H1 (cell line): ENCODE data around the gene IRF4. TPM values are rescaled to one million over a fixed set of nuclear protein-coding genes. Genes with fewer than 3 reads are reported as not detected.

Experiments
- CTCF ChIA-PET: fragments of 300-600 bp; sonication (Branson Sonifier 250); formaldehyde crosslinking; loops from one replicate; lab custom pipeline; 2021; ENCODE audit not compliant: partially characterized antibody; lab: Charles Lee
- POLR2A ChIA-PET: fragments of 300-600 bp; sonication (Branson Sonifier 250); formaldehyde crosslinking; loops from one replicate; lab custom pipeline; 2021; ENCODE audit warnings: inconsistent platforms; ENCODE audit not compliant: partially characterized antibody; lab: Charles Lee
- DNase-seq, 2 experiments: peaks; one replicate each; pipeline versions ENCODE4 v3.0.0 to v3.0.0-alpha.2; 2010 to 2022; ENCODE audit warnings: low spot score in 2 of 2, low read depth in 1 of 2, mixed read lengths in 1 of 2
- FAIRE-seq: peaks from 2 replicates; lab custom pipeline; 2011; peaks lifted over from hg19 to GRCh38; lab: Jason Lieb, UNC
- H2AFZ ChIP-seq: 2 replicates; pipeline ENCODE4 v1.8.1; 2012; ENCODE audit warnings: low read length, inconsistent platforms
- H2AK5ac ChIP-seq: 2 replicates; pipeline ENCODE4 v1.6.1; 2013; ENCODE audit warnings: low read depth, low read length
- H2BK120ac ChIP-seq: replicated peaks from 2 replicates; pipeline ENCODE3; 2013; ENCODE audit warnings: low read depth, low read length, inconsistent platforms
- H2BK12ac ChIP-seq: 2 replicates; pipeline ENCODE4 v1.6.1; 2013; ENCODE audit warnings: low read depth, low read length
- H2BK15ac ChIP-seq: 2 replicates; pipeline ENCODE4 v1.6.1; 2013; ENCODE audit warnings: low read length
- H2BK20ac ChIP-seq: 2 replicates; pipeline ENCODE4 v1.6.1; 2013; ENCODE audit warnings: low read length
- H2BK5ac ChIP-seq: 2 replicates; pipeline ENCODE4 v1.6.1; 2013; ENCODE audit warnings: low read depth, low read length
- H3K14ac ChIP-seq: 2 replicates; pipeline ENCODE4 v1.6.1; 2013; ENCODE audit warnings: inconsistent platforms; ENCODE audit not compliant: insufficient read length
- H3K18ac ChIP-seq: 2 replicates; pipeline ENCODE4 v1.6.1; 2013; ENCODE audit warnings: low read length; ENCODE audit errors: extremely low read depth
- H3K23ac ChIP-seq: 2 replicates; pipeline ENCODE4 v1.6.1; 2013; ENCODE audit warnings: inconsistent platforms; ENCODE audit not compliant: insufficient read length
- H3K23me2 ChIP-seq: 2 replicates; pipeline ENCODE4 v1.6.1; 2013; ENCODE audit warnings: low read depth, low read length
- H3K27ac ChIP-seq: 2 replicates; pipeline ENCODE4 v1.6.1; 2011; ENCODE audit warnings: low read depth, low read length, inconsistent platforms
- H3K27me3 ChIP-seq, 4 experiments: replicated peaks in 1 of 4; 1 replicate in 1 of 4; 2 replicates in 3 of 4; pipeline versions ENCODE4 v1.6.1 to v1.8.1; 2011 to 2013; ENCODE audit warnings: low read length in 3 of 4, mild to moderate bottlenecking in 3 of 4, inconsistent platforms in 2 of 4, mixed read lengths in 2 of 4, moderate library complexity in 1 of 4; ENCODE audit not compliant: control insufficient read depth in 3 of 4, insufficient read depth in 3 of 4; ENCODE audit errors: extremely low read depth in 1 of 4
- H3K36me3 ChIP-seq, 4 experiments: 2 replicates each; pipeline versions ENCODE4 v1.6.1 to v1.8.1; 2011 to 2013; ENCODE audit warnings: mild to moderate bottlenecking in 4 of 4, low read length in 3 of 4, moderate library complexity in 2 of 4, control low read depth in 1 of 4, inconsistent platforms in 1 of 4; ENCODE audit not compliant: insufficient read depth in 4 of 4, control insufficient read depth in 2 of 4
- H3K4ac ChIP-seq: replicated peaks from 2 replicates; pipeline ENCODE3; 2013; ENCODE audit warnings: low read length, low read depth, mixed read lengths, inconsistent platforms; ENCODE audit not compliant: insufficient read length
- H3K4me1 ChIP-seq, 4 experiments: replicated peaks in 1 of 4; 1 replicate in 1 of 4; 2 replicates in 3 of 4; pipeline versions ENCODE4 v1.6.1 to v1.8.1; 2011 to 2013; ENCODE audit warnings: low read length in 3 of 4, inconsistent platforms in 2 of 4, mixed read lengths in 1 of 4; ENCODE audit not compliant: insufficient read depth in 4 of 4, control insufficient read depth in 3 of 4
- H3K4me2 ChIP-seq, 2 experiments: 2 replicates each; pipeline versions ENCODE4 v1.6.1 to v1.8.1; 2011 to 2013; ENCODE audit warnings: low read depth in 2 of 2, low read length in 2 of 2, control low read depth in 1 of 2, inconsistent platforms in 1 of 2, mild to moderate bottlenecking in 1 of 2; ENCODE audit not compliant: insufficient read depth in 1 of 2
- H3K4me3 ChIP-seq, 4 experiments: fragments of 200-600, 300-600 bp in 1 of 4; sonication (generic), shearing (Covaris generic), sonication (Bioruptor Twin) in 1 of 4; 2 replicates each; pipeline versions ENCODE4 v1.5.1 to v1.8.1; 2011 to 2016; ENCODE audit warnings: low read length in 4 of 4, low read depth in 3 of 4, control low read depth in 2 of 4, inconsistent platforms in 2 of 4, mild to moderate bottlenecking in 2 of 4, mixed read lengths in 1 of 4, moderate library complexity in 1 of 4; ENCODE audit not compliant: insufficient read depth in 2 of 4; ENCODE audit errors: extremely low read depth in 1 of 4
- H3K56ac ChIP-seq: replicated peaks from 2 replicates; pipeline ENCODE3; 2013; ENCODE audit warnings: low read depth, mild to moderate bottlenecking, mixed read lengths, low read length, inconsistent platforms; ENCODE audit not compliant: insufficient read length
- H3K79me1 ChIP-seq: 2 replicates; pipeline ENCODE4 v1.6.1; 2013; ENCODE audit warnings: low read depth, low read length, control low read depth
- H3K79me2 ChIP-seq, 2 experiments: 2 replicates each; pipeline versions ENCODE4 v1.6.1 to v1.8.1; 2012 to 2013; ENCODE audit warnings: low read length in 2 of 2, mild to moderate bottlenecking in 2 of 2, inconsistent platforms in 1 of 2; ENCODE audit not compliant: insufficient read depth in 2 of 2, control insufficient read depth in 1 of 2
- H3K9ac ChIP-seq, 4 experiments: replicated peaks in 1 of 4; 1 replicate in 1 of 4; 2 replicates in 3 of 4; pipeline versions ENCODE4 v1.6.1 to v1.8.1; 2011 to 2013; ENCODE audit warnings: low read depth in 3 of 4, low read length in 3 of 4, control low read depth in 2 of 4, mild to moderate bottlenecking in 2 of 4, moderate library complexity in 2 of 4, inconsistent platforms in 1 of 4; ENCODE audit errors: extremely low read depth in 1 of 4
- H3K9me3 ChIP-seq, 2 experiments: 2 replicates each; pipeline versions ENCODE4 v1.6.1 to v1.8.1; 2012 to 2013; ENCODE audit warnings: mild to moderate bottlenecking in 2 of 2, moderate library complexity in 2 of 2, control low read depth in 1 of 2, inconsistent platforms in 1 of 2, low read depth in 1 of 2, low read length in 1 of 2, mixed read lengths in 1 of 2; ENCODE audit not compliant: insufficient read depth in 2 of 2
- H4K20me1 ChIP-seq, 2 experiments: replicated peaks in 1 of 2; 2 replicates each; pipeline versions ENCODE3 to v1.8.1; 2011 to 2013; ENCODE audit warnings: inconsistent platforms in 2 of 2, low read length in 2 of 2, mild to moderate bottlenecking in 1 of 2; ENCODE audit not compliant: insufficient read depth in 2 of 2, control insufficient read depth in 1 of 2
- H4K5ac ChIP-seq: 2 replicates; pipeline ENCODE4 v1.6.1; 2013; ENCODE audit warnings: low read length, low read depth, mixed read lengths, inconsistent platforms; ENCODE audit not compliant: insufficient read length
- H4K8ac ChIP-seq: 2 replicates; pipeline ENCODE4 v1.8.0; 2013; ENCODE audit warnings: mild to moderate bottlenecking, moderate library complexity, low read length, inconsistent platforms; ENCODE audit not compliant: insufficient read depth; ENCODE audit errors: extremely low read depth
- H4K91ac ChIP-seq: replicated peaks from 2 replicates; pipeline ENCODE3; 2013; ENCODE audit warnings: low read length, mixed read lengths, inconsistent platforms; ENCODE audit not compliant: insufficient read length
- FOSL1 ChIP-seq: IDR thresholded peaks from 2 replicates; pipeline ENCODE4 v1.6.1; 2011; ENCODE audit warnings: mild to moderate bottlenecking, low read depth, low read length, moderate library complexity; ENCODE audit not compliant: insufficient read depth
- JUND ChIP-seq: IDR thresholded peaks from 2 replicates; pipeline ENCODE4 v1.6.1; 2011; ENCODE audit warnings: mild to moderate bottlenecking, improper control_type of control experiment, low read length
- KDM5A ChIP-seq: fragments of 200-600 bp; IDR thresholded peaks from 2 replicates; pipeline ENCODE4 v1.7.1; 2012; ENCODE audit warnings: mild to moderate bottlenecking, low read length, inconsistent platforms, mixed read lengths
- MAX ChIP-seq: IDR thresholded peaks from 2 replicates; pipeline ENCODE4 v1.6.1; 2012; ENCODE audit warnings: inconsistent platforms
- SAP30 ChIP-seq: fragments of 300-600 bp; sonication (generic); IDR thresholded peaks from 2 replicates; pipeline ENCODE4 v1.7.1; 2012; ENCODE audit warnings: low read length, moderate library complexity, mild to moderate bottlenecking, inconsistent platforms; ENCODE audit not compliant: insufficient read depth, insufficient replicate concordance
- SIX5 ChIP-seq: IDR thresholded peaks from 2 replicates; pipeline ENCODE4 v1.6.1; 2011; ENCODE audit warnings: mild to moderate bottlenecking, low read depth, low read length
- SP1 ChIP-seq: IDR thresholded peaks from 2 replicates; pipeline ENCODE4 v1.6.1; 2011; ENCODE audit warnings: low read depth, low read length
- YY1 ChIP-seq: IDR thresholded peaks from 2 replicates; pipeline ENCODE4 v1.6.1; 2011; ENCODE audit warnings: low read depth, mild to moderate bottlenecking, low read length
- WGBS, 2 experiments: shearing (Covaris generic) in 1 of 2; methylation state at CpG; one replicate each; pipeline versions ENCODE4 v1.1.6 to v1.1.7; 2013 to 2015; ENCODE audit warnings: low lambda C conversion rate in 2 of 2, mixed read lengths in 2 of 2, inconsistent platforms in 1 of 2, low coverage in 1 of 2, missing lambda C conversion rate in 1 of 2; ENCODE audit not compliant: insufficient replicate concordance in 2 of 2, insufficient coverage in 1 of 2, insufficient read length in 1 of 2; ENCODE audit errors: extremely low coverage in 1 of 2, missing lambda C conversion rate in 1 of 2; 5-methylcytosine and 5-hydroxymethylcytosine counted together
- polyA plus RNA-seq, 7 experiments: library from polyadenylated mRNA; depleted of rRNA in 3 of 7; stranded (reverse) in 5 of 7; unstranded in 2 of 7; fragments of >200 nt in 5 of 7; fragments of 200-250 nt in 2 of 7; gene quantifications; 1 replicate in 5 of 7; 2 replicates in 1 of 7; 4 replicates in 1 of 7; pipeline versions ENCODE4 v1.2.1 to v1.2.3, GENCODE V29; 2011 to 2013; ENCODE audit warnings: missing spikeins in 2 of 7, mixed read lengths in 2 of 7
- total RNA-seq: library from RNA; stranded (reverse); fragmentation: NEBNext Ultra II Directional; extraction: Animal tissue kit (Norgen Biotek cat#: 25700); gene quantifications from 2 replicates; pipeline ENCODE4 v1.2.1, GENCODE V29; 2021

The IRF4 gene
- total and polyA plus RNA-seq, 2 of the 8 experiments (the other 6 are each of a cell fraction or from before 2014, with no cell fraction given) = 0.77 to 2.1 TPM

- Histone ChIP-seq H4K20me1 (no peaks in the 10 kb centered on the region), H2BK5ac (no peak overlapping the region), H3K79me1 (no peaks in the 10 kb centered on the region), H4K5ac (no peak overlapping the region), H3K23me2 (peaks cover 6% of the 10 kb centered on the region; the same call in 1 of the 2 replicates), H4K8ac (peak overlapping the region; percentile 51)
- TF ChIP-seq SP1 (no peak), KDM5A (no peak), FOSL1 (no peak), SIX5 (no peak), JUND (no peak), YY1 (no peak), SAP30 (no peak), MAX (no peak)
- TF ChIP-seq, all 59 proteins: peak for 0
- CTCF ChIA-PET = interaction anchor here (0.8 kb wide), 1 partner anchor 36 kb away, joined by 4 read pairs; no protein-coding TSS in a partner anchor
- Histone ChIP-seq H3K27ac (no peak overlapping the region), H3K4me3 (no peak overlapping the region), H2BK15ac (no peak overlapping the region), H4K91ac (no peak overlapping the region), H3K9ac (no peak overlapping the region), H3K9me3 (peaks cover 0 to 1% of the 10 kb centered on the region in 2 experiments; a peak in 2 of 4 replicates), H3K23ac (no peak overlapping the region), H2BK12ac (no peak overlapping the region), H3K79me2 (no peaks in the 10 kb centered on the region), H2AK5ac (no peak overlapping the region), H3K36me3 (no peaks in the 10 kb centered on the region), H2BK120ac (no peak overlapping the region), H3K27me3 (peaks cover 0 to 2% (median 0%) of the 10 kb centered on the region in 4 experiments; a peak in 1 of 7 replicates), H3K4ac (no peak overlapping the region), H3K14ac (no peak overlapping the region), H2AFZ (no peak overlapping the region), H2BK20ac (no peak overlapping the region), H3K4me2 (no peak overlapping the region), H3K18ac (no peak overlapping the region), H3K56ac (no peak overlapping the region), H3K4me1 (peaks cover 0 to 3% (median 0%) of the 10 kb centered on the region in 4 experiments; a peak in 1 of 7 replicates)
- DNase-seq (no peak), FAIRE-seq (no peak)
- POLR2A ChIA-PET = no interaction called here
- 90% methylated on average over 17 of the region's 19 CpGs; no CpG with 5 or more reads in 1 of the 2 experiments for WGBS, 2 experiments
Measured at GRCh38 chr6:443621-444159, 52.1 kb downstream of the IRF4 start.
